ENCODE measurements around the gene UPF3A.

- TF ChIP-seq, protein P1, sequence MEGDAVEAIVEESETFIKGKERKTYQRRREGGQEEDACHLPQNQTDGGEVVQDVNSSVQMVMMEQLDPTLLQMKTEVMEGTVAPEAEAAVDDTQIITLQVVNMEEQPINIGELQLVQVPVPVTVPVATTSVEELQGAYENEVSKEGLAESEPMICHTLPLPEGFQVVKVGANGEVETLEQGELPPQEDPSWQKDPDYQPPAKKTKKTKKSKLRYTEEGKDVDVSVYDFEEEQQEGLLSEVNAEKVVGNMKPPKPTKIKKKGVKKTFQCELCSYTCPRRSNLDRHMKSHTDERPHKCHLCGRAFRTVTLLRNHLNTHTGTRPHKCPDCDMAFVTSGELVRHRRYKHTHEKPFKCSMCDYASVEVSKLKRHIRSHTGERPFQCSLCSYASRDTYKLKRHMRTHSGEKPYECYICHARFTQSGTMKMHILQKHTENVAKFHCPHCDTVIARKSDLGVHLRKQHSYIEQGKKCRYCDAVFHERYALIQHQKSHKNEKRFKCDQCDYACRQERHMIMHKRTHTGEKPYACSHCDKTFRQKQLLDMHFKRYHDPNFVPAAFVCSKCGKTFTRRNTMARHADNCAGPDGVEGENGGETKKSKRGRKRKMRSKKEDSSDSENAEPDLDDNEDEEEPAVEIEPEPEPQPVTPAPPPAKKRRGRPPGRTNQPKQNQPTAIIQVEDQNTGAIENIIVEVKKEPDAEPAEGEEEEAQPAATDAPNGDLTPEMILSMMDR (IDR thresholded peaks at IDR 0.05; ENCODE audit: low read depth, low read length), result no peak
- no peak for TF ChIP-seq EZH2phosphoT487 (IDR thresholded peaks at IDR 0.05; ENCODE audit: low read depth)
Measured at GRCh38 chr13:114303700-114304327, 22.4 kb downstream of the UPF3A start.
